RWPE1 (cell line): ENCODE data around the gene HSPA1B.

Source experiments
- CTCF ChIA-PET: fragments of 350-600 bp; sonication (Branson Sonifier 250); formaldehyde crosslinking; extraction: SDS; loops from one replicate; lab custom pipeline; 2021; lab: Yijun Ruan, JAX
- POLR2A ChIA-PET: fragments of 400-600 bp; formaldehyde crosslinking; extraction: SDS; loops from one replicate; lab custom pipeline; 2020; ENCODE audit warnings: antibody characterized with exemption; ENCODE audit not compliant: low non-redundant PET; lab: Yijun Ruan, JAX
- DNase-seq: peaks from one replicate; pipeline ENCODE4 v3.0.0; 2012; ENCODE audit warnings: low spot score
- H3K27ac ChIP-seq: fragments of 450-650 bp; 2 replicates; pipeline ENCODE4 v1.5.1; 2017
- CTCF ChIP-seq: fragments of 450-650 bp; conservative IDR thresholded peaks from 2 replicates; pipeline ENCODE4 v1.5.1; 2017; ENCODE audit warnings: low read depth, mild to moderate bottlenecking

Gene HSPA1B

GRCh38 chr6:31827286-31828079, at the start of gene HSPA1B:
TSS of gene HSPA1B (plus strand) at chr6:31827738. CDS start at chr6:31827951, 213 bp downstream.
- TF ChIP-seq CTCF, result no peak
- CTCF ChIA-PET, result interaction anchor here (0.7 kb wide), 2 partner anchors 92 to 1588 kb away, joined by 3 to 4 read pairs; no protein-coding TSS in a partner anchor
- H3K27ac ChIP-seq, result peak within 1 kb of the TSS; percentile 95
- POLR2A ChIA-PET, result interaction anchor here (0.6 to 1.6 kb wide), 4 partner anchors 9 to 21 kb away, joined by 3 to 32 read pairs (median 6); partner anchors contain the start of genes HSPA1A, HSPA1L and LSM2
- peak; percentile 100 for DNase-seq

GRCh38 chr6:31778193-31778592, 49.3 kb upstream of the HSPA1B start:
- TF ChIP-seq CTCF, result no peak
- ChIA-PET CTCF (interaction anchor here (0.7 to 2.0 kb wide), 2 partner anchors 8 to 40 kb away, joined by 3 to 5 read pairs; no protein-coding TSS in a partner anchor), POLR2A (no interaction called here)
- peak overlapping the region; percentile 89 for H3K27ac ChIP-seq
- DNase-seq, result no peak

- CTCF ChIA-PET, result interaction anchor here (1.2 to 2.0 kb wide), 2 partner anchors 9 to 17 kb away, joined by 4 to 5 read pairs; no protein-coding TSS in a partner anchor
- POLR2A ChIA-PET, result no interaction called here
- peak overlapping the region; percentile 89 for H3K27ac ChIP-seq
Observed at GRCh38 chr6:31778999-31779885, 48.3 kb upstream of the HSPA1B start.

GRCh38 chr6:31779908-31780307, 47.6 kb upstream of the HSPA1B start:
- H3K27ac ChIP-seq, result peak overlapping the region; percentile 89
- POLR2A ChIA-PET, result no interaction called here
- TF ChIP-seq CTCF, result no peak
- DNase-seq, result no peak
- CTCF ChIA-PET, result interaction anchor here (0.9 to 2.0 kb wide), 4 partner anchors 10 to 57 kb away, joined by 4 to 8 read pairs (median 4); partner anchors contain the start of gene MPIG6B

More at GRCh38 chr6:31778999-31779885, 48.3 kb upstream of the HSPA1B start:
- no peak for TF ChIP-seq CTCF
- DNase-seq, result no peak

GRCh38 chr6:31780507-31781243, 46.9 kb upstream of the HSPA1B start:
- ChIA-PET POLR2A (no interaction called here), CTCF (interaction anchor here (0.9 to 1.2 kb wide), 3 partner anchors 10 to 58 kb away, joined by 4 to 8 read pairs (median 4); partner anchors contain the start of gene MPIG6B)
- H3K27ac ChIP-seq, result peak overlapping the region; percentile 89
- no peak for TF ChIP-seq CTCF
- no peak for DNase-seq
